Panc1 (cell line): Measurements from ENCODE around the gene P2RY11. TPM values are rescaled to one million over a fixed set of nuclear protein-coding genes. Genes with fewer than 3 reads are reported as not detected.

Experiments
- ATAC-seq: fragments of 200-7000 bp; cut with Tn5 transposase; 2 replicates; pipeline ENCODE4 v1.9.1; 2020; ENCODE audit warnings: mild to moderate bottlenecking, moderate library complexity
- BruUV-seq: library from RNA; stranded (reverse); fragments of 400-500 nt; replicated peaks from 2 replicates; lab custom pipeline; 2021; lab: Mats Ljungman, UMichigan
- CTCF ChIA-PET: fragments of 300-600 bp; sonication (Branson Sonifier 250); formaldehyde crosslinking; loops from one replicate; lab custom pipeline; 2022; ENCODE audit warnings: antibody characterized with exemption; lab: Charles Lee
- POLR2A ChIA-PET: fragments of 300-600 bp; sonication (Branson Sonifier 250); formaldehyde crosslinking; loops from one replicate; lab custom pipeline; 2022; ENCODE audit warnings: antibody characterized with exemption; lab: Charles Lee
- DNase-seq: peaks from one replicate; pipeline ENCODE4 v3.0.0-alpha.2; 2010; ENCODE audit warnings: low read depth, low spot score
- H3K27ac ChIP-seq: 2 replicates; pipeline ENCODE4 v1.5.1; 2011; ENCODE audit warnings: mild to moderate bottlenecking, low read length, inconsistent platforms
- H3K27me3 ChIP-seq: fragments of 200-500 bp; sonication (Bioruptor generic); 2 replicates; pipeline ENCODE4 v1.6.0; 2014; ENCODE audit warnings: low read length, inconsistent platforms; ENCODE audit not compliant: control insufficient read depth, insufficient read depth
- H3K36me3 ChIP-seq: fragments of 200-500 bp; sonication (Bioruptor generic); 2 replicates; pipeline ENCODE4 v1.5.1; 2014; ENCODE audit warnings: inconsistent platforms, mild to moderate bottlenecking, low read length, moderate library complexity; ENCODE audit not compliant: control insufficient read depth, insufficient read depth
- H3K4me1 ChIP-seq: 2 replicates; pipeline ENCODE4 v1.5.1; 2011; ENCODE audit warnings: inconsistent platforms, mild to moderate bottlenecking, low read length, moderate library complexity; ENCODE audit not compliant: control insufficient read depth, insufficient read depth
- H3K4me3 ChIP-seq, 2 experiments: 2 replicates each; pipeline ENCODE4 v1.5.1; 2011 to 2012; ENCODE audit warnings: low read depth in 2 of 2, low read length in 2 of 2, mild to moderate bottlenecking in 2 of 2, inconsistent platforms in 1 of 2, moderate library complexity in 1 of 2
- H3K9me3 ChIP-seq: fragments of 200-500 bp; sonication (Bioruptor generic); 2 replicates; pipeline ENCODE4 v1.5.1; 2014; ENCODE audit warnings: low read depth, mild to moderate bottlenecking, inconsistent platforms, low read length, moderate library complexity; ENCODE audit not compliant: control insufficient read depth, insufficient read depth
- POLR2AphosphoS5 ChIP-seq: IDR thresholded peaks from 2 replicates; pipeline ENCODE4 v1.6.1; 2012; ENCODE audit warnings: mild to moderate bottlenecking, low read depth, low read length, moderate library complexity
- SIN3A ChIP-seq: IDR thresholded peaks from 2 replicates; pipeline ENCODE4 v1.6.1; 2012; ENCODE audit warnings: low read depth, mild to moderate bottlenecking, low read length, moderate library complexity, borderline replicate concordance; ENCODE audit not compliant: insufficient read depth
- TCF7L2 ChIP-seq: IDR thresholded peaks from 2 replicates; pipeline ENCODE4 v1.6.1; 2011; ENCODE audit warnings: mild to moderate bottlenecking, low read depth, low read length, inconsistent platforms
- in situ Hi-C: cut with HindIII; loops from 2 replicates; pipeline ENCODE4 v1.10.0; 2016; ENCODE audit warnings: low sequenced_read_pairs, low pct_unique_long_range_greater_than_20kb
- intact Hi-C: fragments of 100-400 bp; cut with micrococcal nuclease; formaldehyde crosslinking; loops from one replicate; pipeline ENCODE4 v1.10.0; 2022; ENCODE audit not compliant: unreplicated experiment
- total RNA-seq: library from RNA; stranded (reverse); gene quantifications from one replicate; pipeline ENCODE4 v1.2.1, GENCODE V29; 2021; ENCODE audit not compliant: unreplicated experiment
- TF ChIP-seq, protein P1 (sequence below), 2 experiments: IDR thresholded peaks; 2 replicates each; pipeline ENCODE4 v1.6.1; 2011 to 2012; ENCODE audit warnings: low read depth in 2 of 2, control low read depth in 1 of 2, low read length in 1 of 2, mild to moderate bottlenecking in 1 of 2, moderate library complexity in 1 of 2; ENCODE audit not compliant: insufficient read depth in 1 of 2
- TF ChIP-seq, protein P2 (sequence below): fragments of 450-650 bp; IDR thresholded peaks from 2 replicates; pipeline ENCODE4 v1.5.1; 2017; ENCODE audit warnings: mild to moderate bottlenecking

The P2RY11 gene
- total RNA-seq, 1 experiment from 2014 or later: 12.5 TPM

DNA sequence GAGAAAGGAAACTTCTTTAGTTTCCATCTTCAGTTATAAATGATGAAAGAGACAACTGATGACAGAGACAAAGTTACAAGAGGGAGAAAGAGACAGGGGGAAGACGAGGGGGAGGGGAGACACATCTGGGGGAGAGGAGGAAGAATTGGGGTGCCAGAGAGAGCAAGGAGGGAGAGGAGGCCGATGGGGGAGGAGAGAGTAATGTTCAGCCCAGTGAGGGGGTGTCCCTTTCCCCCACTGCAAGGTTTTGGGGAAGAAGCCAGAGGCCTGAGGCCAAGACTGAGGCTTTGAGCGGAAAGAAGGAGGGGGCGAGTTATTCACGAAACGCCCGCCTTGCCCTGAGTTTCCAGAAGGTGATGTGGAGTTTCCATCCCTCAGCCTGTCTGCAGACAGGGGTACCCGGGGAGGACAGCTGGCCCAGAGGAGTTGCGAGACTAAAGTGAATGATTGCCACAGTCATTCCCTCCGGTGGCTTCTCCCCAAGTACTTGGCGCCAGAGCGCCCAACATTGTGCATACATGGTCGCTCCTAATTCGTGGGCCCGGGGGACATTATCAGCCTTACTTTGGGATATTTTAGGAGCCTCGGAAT is 5.9 kb upstream of the P2RY11 start:
- Histone ChIP-seq H3K27ac (no peak overlapping the region), H3K36me3 (peaks cover 14% of the 10 kb centered on the region), H3K4me1 (no peaks in the 10 kb centered on the region; the same call in 1 of the 2 replicates), H3K27me3 (no peaks in the 10 kb centered on the region), H3K9me3 (no peaks in the 10 kb centered on the region), H3K4me3 (peak overlapping the region; percentile 26 to 82; a peak in 2 of 4 replicates)
- no peak for ATAC-seq
- intact Hi-C loops (no loop called here), in situ Hi-C loops (no loop called here)
- no TSS peak for BruUV-seq
- DNase-seq: no peak
- TF ChIP-seq TCF7L2 (0 out of 2 replicates have a peak, but pooled peaks have one; percentile 28), POLR2AphosphoS5 (no peak)
- ChIA-PET CTCF (interaction anchor here (0.6 kb wide), 1 partner anchor 283 kb away, joined by 3 read pairs; no protein-coding TSS in a partner anchor), POLR2A (no interaction called here)

DNA sequence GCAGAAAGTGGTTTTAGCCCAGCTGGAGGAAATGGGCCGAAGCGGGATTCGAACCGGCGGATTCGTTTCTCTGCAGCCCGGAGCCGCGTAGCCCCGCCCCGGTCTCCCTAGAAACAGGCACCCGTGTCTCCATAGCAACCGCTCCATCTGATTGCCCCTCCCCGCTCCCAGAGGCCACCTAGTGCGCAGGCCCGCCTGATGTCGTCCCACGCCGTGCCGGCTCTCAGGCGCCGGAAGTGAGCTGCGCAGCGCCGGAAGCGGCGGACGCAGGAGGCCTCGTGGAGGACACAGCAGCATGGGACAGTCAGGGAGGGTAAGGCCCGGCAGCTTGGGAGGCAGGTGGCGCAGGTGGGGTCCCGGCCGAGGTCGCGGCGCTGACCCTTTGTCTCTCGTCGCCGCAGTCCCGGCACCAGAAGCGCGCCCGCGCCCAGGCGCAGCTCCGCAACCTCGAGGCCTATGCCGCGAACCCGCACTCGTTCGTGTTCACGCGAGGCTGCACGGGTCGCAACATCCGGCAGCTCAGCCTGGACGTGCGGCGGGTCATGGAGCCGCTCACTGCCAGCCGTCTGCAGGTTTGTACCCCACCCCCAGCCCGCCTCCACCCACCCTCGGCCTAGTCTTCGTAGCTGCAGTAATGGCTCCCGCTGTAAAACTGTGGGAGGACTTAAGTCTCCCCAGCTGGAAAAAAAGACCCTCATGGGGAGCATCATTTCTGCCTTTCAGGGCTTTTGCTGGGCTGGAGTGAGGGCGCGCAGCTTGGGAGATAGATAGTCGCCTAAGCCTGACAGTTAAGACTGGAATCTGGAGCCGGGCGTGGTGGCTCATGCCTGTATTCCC is 5.2 kb upstream of the P2RY11 start, which contains the start of gene PPAN:
Gene PPAN (plus strand): TSS at position 263 of the 837 bp plus-strand sequence. CDS start 33 bp downstream, at position 296.
- Histone ChIP-seq H3K36me3 (peaks cover 14% of the 10 kb centered on the region), H3K27me3 (no peaks in the 10 kb centered on the region), H3K4me1 (peaks cover under 1% of the 10 kb centered on the region), H3K9me3 (no peaks in the 10 kb centered on the region), H3K4me3 (peak within 1 kb of the TSS; percentile 82 to 94), H3K27ac (peak within 1 kb of the TSS; percentile 90)
- no TSS peak for BruUV-seq
- TF ChIP-seq SIN3A (peak; percentile 61; the same call in 1 of the 2 replicates), TCF7L2 (no peak), POLR2AphosphoS5 (peak; percentile 90)
- ATAC-seq (peak; percentile 98), DNase-seq (peak; percentile 76)
- intact Hi-C loops (no loop called here), in situ Hi-C loops (no loop called here)
- CTCF ChIA-PET: interaction anchor here (0.5 to 0.7 kb wide), 6 partner anchors 8 to 282 kb away, joined by 3 to 9 read pairs (median 3); no protein-coding TSS in a partner anchor
- POLR2A ChIA-PET: no interaction called here

DNA sequence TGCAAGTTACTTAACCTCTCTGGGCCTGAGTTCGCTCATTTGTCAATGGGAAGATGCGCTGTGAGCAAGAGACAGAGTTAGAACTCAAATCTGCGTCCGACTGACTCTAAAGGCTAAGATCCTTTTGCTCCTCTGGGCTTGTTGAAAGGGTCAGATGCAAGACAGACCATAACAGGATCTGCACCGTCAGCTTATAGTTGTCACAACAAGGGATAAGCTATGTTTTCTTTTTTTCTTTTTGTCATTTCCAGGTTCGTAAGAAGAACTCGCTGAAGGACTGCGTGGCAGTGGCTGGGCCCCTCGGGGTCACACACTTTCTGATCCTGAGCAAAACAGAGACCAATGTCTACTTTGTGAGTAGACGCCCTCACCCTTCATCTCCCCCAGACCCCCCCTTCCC is 4.2 kb upstream of the P2RY11 start:
- Histone ChIP-seq H3K9me3 (no peaks in the 10 kb centered on the region), H3K4me3 (peak overlapping the region; percentile 82 to 94), H3K36me3 (peaks cover 14% of the 10 kb centered on the region), H3K4me1 (peaks cover 7% of the 10 kb centered on the region), H3K27ac (peak overlapping the region; percentile 90), H3K27me3 (no peaks in the 10 kb centered on the region)
- in situ Hi-C loops: no loop called here
- no TSS peak for BruUV-seq
- DNase-seq: no peak
- TF ChIP-seq, protein P1, sequence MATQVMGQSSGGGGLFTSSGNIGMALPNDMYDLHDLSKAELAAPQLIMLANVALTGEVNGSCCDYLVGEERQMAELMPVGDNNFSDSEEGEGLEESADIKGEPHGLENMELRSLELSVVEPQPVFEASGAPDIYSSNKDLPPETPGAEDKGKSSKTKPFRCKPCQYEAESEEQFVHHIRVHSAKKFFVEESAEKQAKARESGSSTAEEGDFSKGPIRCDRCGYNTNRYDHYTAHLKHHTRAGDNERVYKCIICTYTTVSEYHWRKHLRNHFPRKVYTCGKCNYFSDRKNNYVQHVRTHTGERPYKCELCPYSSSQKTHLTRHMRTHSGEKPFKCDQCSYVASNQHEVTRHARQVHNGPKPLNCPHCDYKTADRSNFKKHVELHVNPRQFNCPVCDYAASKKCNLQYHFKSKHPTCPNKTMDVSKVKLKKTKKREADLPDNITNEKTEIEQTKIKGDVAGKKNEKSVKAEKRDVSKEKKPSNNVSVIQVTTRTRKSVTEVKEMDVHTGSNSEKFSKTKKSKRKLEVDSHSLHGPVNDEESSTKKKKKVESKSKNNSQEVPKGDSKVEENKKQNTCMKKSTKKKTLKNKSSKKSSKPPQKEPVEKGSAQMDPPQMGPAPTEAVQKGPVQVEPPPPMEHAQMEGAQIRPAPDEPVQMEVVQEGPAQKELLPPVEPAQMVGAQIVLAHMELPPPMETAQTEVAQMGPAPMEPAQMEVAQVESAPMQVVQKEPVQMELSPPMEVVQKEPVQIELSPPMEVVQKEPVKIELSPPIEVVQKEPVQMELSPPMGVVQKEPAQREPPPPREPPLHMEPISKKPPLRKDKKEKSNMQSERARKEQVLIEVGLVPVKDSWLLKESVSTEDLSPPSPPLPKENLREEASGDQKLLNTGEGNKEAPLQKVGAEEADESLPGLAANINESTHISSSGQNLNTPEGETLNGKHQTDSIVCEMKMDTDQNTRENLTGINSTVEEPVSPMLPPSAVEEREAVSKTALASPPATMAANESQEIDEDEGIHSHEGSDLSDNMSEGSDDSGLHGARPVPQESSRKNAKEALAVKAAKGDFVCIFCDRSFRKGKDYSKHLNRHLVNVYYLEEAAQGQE (IDR thresholded peaks at IDR 0.05; ENCODE audit: insufficient read depth in 1 of 2, low read depth in 2 of 2, low read length in 1 of 2): no peak
- TF ChIP-seq TCF7L2 (no peak), SIN3A (no peak), POLR2AphosphoS5 (no peak)
- TF ChIP-seq, protein P2, sequence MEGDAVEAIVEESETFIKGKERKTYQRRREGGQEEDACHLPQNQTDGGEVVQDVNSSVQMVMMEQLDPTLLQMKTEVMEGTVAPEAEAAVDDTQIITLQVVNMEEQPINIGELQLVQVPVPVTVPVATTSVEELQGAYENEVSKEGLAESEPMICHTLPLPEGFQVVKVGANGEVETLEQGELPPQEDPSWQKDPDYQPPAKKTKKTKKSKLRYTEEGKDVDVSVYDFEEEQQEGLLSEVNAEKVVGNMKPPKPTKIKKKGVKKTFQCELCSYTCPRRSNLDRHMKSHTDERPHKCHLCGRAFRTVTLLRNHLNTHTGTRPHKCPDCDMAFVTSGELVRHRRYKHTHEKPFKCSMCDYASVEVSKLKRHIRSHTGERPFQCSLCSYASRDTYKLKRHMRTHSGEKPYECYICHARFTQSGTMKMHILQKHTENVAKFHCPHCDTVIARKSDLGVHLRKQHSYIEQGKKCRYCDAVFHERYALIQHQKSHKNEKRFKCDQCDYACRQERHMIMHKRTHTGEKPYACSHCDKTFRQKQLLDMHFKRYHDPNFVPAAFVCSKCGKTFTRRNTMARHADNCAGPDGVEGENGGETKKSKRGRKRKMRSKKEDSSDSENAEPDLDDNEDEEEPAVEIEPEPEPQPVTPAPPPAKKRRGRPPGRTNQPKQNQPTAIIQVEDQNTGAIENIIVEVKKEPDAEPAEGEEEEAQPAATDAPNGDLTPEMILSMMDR: no peak
- ChIA-PET CTCF (no interaction called here), POLR2A (interaction anchor here (0.6 kb wide), 1 partner anchor 176 kb away, joined by 5 read pairs; no protein-coding TSS in a partner anchor)
- intact Hi-C loops: no loop called here
- no peak for ATAC-seq
